ENCODE data around the gene PCDHB8.
"Not testable (repeated sequence)": the region's sequence is repeated elsewhere in the genome, so short reads cannot be mapped to it uniquely, and the experiment has no call there.

- not testable (repeated sequence) for TF ChIP-seq CTCF (IDR thresholded peaks at IDR 0.05); ZFX (IDR thresholded peaks at IDR 0.05; ENCODE audit: borderline replicate concordance)
Observed at GRCh38 chr5:141201646-141202045, 24.1 kb downstream of the PCDHB8 start.
